ENCODE data around the gene ALPG. TPM values are rescaled to one million over a fixed set of nuclear protein-coding genes. Genes with fewer than 3 reads are reported as not detected.
"Not testable (repeated sequence)": the region's sequence is repeated elsewhere in the genome, so short reads cannot be mapped to it uniquely, and the experiment has no call there.

ALPG gene
- total RNA-seq, 1 donor from 2014 or later, result not detected

DNA sequence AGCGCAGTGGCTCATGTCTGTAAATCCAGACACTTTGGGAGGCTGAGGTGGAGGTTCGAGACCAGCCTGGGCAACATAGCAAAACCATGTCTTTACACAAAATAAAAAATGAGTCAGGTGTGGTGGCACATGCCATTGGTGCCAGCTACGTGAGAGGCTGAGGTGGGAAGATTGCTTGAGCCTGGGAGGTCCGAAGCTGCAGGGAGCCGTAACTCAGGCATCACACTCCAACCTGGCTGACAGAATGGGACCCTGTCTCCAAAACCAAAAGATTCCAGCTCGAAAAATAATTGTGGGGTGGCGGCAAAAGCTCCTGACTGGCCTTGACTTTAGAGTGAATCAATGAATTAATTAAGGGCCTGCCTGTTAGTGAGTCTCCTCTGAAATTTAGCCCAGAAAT, 29.3 kb upstream of the ALPG start:
- H3K36me3 ChIP-seq, result no peaks in the 10 kb centered on the region
- no peak overlapping the region for H3K27ac ChIP-seq
- H3K4me3 ChIP-seq, result no peak overlapping the region
- intact Hi-C loops (cut with DNase I), result no loop called here
- peaks cover 5% of the 10 kb centered on the region for H3K27me3 ChIP-seq
- no peaks in the 10 kb centered on the region for H3K4me1 ChIP-seq
- TF ChIP-seq, protein P1, sequence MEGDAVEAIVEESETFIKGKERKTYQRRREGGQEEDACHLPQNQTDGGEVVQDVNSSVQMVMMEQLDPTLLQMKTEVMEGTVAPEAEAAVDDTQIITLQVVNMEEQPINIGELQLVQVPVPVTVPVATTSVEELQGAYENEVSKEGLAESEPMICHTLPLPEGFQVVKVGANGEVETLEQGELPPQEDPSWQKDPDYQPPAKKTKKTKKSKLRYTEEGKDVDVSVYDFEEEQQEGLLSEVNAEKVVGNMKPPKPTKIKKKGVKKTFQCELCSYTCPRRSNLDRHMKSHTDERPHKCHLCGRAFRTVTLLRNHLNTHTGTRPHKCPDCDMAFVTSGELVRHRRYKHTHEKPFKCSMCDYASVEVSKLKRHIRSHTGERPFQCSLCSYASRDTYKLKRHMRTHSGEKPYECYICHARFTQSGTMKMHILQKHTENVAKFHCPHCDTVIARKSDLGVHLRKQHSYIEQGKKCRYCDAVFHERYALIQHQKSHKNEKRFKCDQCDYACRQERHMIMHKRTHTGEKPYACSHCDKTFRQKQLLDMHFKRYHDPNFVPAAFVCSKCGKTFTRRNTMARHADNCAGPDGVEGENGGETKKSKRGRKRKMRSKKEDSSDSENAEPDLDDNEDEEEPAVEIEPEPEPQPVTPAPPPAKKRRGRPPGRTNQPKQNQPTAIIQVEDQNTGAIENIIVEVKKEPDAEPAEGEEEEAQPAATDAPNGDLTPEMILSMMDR (IDR thresholded peaks at IDR 0.05), result no peak
- no peak for DNase-seq (ENCODE audit: low spot score in 2 of 2)
- H3K9me3 ChIP-seq, result no peaks in the 10 kb centered on the region

DNA sequence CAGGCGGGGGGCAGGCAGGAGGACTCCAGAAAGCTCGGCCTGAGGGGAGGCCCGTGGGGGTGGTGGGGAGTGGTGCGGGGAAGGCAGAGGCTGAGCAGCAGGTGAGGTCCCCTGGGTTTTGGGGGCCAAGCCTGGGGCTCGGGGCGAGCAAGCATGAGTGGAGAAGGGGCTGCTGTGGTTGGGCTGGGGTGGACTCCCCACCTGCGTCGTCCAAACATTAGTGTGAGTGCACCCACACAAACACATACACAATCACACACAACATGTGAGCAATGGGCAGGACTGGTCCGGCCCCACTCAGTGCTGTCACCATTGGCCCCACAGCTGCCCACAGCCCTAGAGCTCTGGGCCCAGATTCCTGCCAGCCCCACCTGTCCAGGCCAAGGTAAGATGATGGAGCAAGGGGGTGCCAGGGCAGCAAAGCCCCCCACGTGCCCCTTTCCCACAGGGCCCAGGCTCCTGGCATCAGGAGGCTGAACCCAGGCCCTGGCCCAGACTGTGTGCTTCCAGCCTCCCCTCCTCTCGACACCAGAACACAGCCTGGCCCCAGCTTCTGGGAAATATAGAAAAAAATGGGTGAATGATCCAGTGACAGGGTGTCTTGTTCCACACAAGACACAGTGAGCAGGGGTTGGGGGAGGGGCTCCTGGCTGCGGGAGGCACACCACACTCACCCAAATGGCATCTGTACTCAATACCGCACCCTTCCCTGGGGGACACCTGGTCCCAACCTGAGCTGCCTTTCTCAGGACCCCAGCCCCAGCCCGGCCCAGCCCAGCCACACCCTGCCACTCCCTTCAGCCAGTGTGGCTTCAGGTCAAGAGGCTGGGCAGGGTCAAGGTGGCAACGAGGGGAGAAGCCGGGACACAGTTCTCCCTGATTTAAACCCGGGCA, 28.6 kb upstream of the ALPG start:
- Histone ChIP-seq H3K27ac (no peak overlapping the region), H3K9me3 (no peaks in the 10 kb centered on the region), H3K4me1 (no peaks in the 10 kb centered on the region), H3K4me3 (no peak overlapping the region), H3K27me3 (peaks cover 5% of the 10 kb centered on the region), H3K36me3 (no peaks in the 10 kb centered on the region)
- TF ChIP-seq, protein P1 (IDR thresholded peaks at IDR 0.05), result no peak
- DNase-seq (ENCODE audit: low spot score in 2 of 2), result no peak
- intact Hi-C loops (cut with DNase I), result no loop called here

GRCh38 chr2:232378735-232379151, 27.9 kb upstream of the ALPG start, which contains the start of gene ALPP:
ALPP (plus strand) TSS chr2:232378751; CDS start chr2:232378803, 52 bp downstream.
- H3K4me3 ChIP-seq; H3K27ac ChIP-seq; DNase-seq (ENCODE audit: low spot score in 2 of 2); H3K4me1 ChIP-seq; H3K36me3 ChIP-seq; H3K27me3 ChIP-seq; intact Hi-C loops (cut with DNase I); H3K9me3 ChIP-seq: not testable (repeated sequence)

DNA sequence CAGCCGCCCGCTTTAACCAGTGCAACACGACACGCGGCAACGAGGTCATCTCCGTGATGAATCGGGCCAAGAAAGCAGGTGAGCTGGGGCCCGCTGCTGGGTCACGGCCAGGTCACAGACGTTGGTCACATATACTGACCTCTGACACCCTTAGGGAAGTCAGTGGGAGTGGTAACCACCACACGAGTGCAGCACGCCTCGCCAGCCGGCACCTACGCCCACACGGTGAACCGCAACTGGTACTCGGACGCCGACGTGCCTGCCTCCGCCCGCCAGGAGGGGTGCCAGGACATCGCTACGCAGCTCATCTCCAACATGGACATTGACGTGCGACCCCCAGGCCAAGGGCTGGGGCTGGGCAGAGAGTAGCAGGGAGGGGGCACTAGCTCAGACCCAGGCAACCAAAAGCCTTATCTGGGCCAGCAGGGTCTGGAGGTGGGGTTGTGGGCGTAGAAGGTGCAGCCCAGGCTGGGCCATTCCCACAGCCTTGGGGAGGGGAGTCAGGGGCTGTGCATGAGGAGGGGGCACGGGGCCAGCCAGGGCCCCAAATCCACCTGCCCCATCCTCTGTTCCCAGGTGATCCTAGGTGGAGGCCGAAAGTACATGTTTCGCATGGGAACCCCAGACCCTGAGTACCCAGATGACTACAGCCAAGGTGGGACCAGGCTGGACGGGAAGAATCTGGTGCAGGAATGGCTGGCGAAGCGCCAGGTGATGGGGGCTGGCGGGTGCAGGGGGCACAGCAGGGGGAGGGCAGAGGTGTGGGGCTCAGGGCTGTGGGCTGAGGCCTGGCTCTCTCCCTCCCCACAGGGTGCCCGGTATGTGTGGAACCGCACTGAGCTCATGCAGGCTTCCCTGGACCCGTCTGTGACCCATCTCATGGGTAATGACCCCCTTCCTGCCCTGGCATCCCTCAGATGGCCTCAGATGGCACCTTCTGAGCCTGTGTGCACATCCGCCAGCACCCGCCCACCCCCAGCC, 26.7 kb upstream of the ALPG start:
- not testable (repeated sequence) for DNase-seq (ENCODE audit: low spot score in 2 of 2)

DNA sequence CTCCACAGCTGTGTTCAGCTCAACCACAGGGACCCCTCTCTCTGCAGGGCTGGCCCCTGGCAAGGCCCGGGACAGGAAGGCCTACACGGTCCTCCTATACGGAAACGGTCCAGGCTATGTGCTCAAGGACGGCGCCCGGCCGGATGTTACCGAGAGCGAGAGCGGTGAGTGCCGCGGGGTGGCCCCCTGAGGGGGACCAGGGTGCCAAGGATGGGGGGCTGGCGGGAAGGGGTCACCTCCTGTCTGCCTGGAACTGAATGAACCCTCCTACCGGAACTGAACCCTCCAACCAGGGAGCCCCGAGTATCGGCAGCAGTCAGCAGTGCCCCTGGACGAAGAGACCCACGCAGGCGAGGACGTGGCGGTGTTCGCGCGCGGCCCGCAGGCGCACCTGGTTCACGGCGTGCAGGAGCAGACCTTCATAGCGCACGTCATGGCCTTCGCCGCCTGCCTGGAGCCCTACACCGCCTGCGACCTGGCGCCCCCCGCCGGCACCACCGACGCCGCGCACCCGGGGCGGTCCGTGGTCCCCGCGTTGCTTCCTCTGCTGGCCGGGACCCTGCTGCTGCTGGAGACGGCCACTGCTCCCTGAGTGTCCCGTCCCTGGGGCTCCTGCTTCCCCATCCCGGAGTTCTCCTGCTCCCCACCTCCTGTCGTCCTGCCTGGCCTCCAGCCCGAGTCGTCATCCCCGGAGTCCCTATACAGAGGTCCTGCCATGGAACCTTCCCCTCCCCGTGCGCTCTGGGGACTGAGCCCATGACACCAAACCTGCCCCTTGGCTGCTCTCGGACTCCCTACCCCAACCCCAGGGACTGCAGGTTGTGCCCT, 25.2 kb upstream of the ALPG start:
- H3K27me3 ChIP-seq; H3K4me1 ChIP-seq; DNase-seq (ENCODE audit: low spot score in 2 of 2): not testable (repeated sequence)

More for the DNA sequence above, 26.7 kb upstream of the ALPG start:
- H3K4me1 ChIP-seq; H3K4me3 ChIP-seq; H3K27ac ChIP-seq; intact Hi-C loops (cut with DNase I); H3K36me3 ChIP-seq; H3K27me3 ChIP-seq; H3K9me3 ChIP-seq: not testable (repeated sequence)

DNA sequence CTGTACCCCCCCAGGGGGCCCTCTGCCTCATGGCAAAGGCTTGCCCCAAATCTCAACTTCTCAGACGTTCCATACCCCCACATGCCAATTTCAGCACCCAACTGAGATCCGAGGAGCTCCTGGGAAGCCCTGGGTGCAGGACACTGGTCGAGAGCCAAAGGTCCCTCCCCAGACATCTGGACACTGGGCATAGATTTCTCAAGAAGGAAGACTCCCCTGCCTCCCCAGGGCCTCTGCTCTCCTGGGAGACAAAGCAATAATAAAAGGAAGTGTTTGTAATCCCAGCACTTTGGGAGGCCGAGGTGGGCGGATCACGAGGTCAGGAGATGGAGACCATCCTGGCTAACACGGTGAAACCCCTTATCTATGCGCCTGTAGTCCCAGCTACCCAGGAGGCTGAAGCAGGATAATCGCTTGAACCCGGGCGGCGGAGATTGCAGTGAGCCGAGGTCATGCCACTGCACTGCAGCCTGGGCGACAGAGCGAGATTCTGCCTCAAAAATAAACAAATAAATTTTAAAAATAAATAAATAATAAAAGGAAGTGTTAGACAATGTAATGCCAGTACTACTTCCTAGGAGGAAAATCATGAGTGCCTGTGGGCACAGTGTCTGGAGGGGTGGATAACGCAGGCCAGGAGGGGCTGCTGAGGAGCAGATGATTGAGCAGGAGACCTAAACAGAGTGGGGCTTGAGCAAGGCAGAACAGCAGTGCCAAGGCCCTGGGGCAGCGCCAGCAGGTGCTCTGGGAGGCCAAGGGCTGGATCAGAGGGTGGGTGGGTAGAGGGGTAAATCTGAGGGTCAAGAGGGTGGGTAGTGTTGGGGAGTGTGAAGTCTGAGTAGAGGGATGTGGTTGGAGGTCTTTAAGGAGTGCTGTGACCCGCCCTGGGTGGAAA, 24.1 kb upstream of the ALPG start:
- H3K27me3 ChIP-seq, result peaks cover 5% of the 10 kb centered on the region

More for the DNA sequence above, 25.2 kb upstream of the ALPG start:
- H3K36me3 ChIP-seq; H3K4me3 ChIP-seq; intact Hi-C loops (cut with DNase I); H3K27ac ChIP-seq; H3K9me3 ChIP-seq: not testable (repeated sequence)

More for the DNA sequence above, 24.1 kb upstream of the ALPG start:
- Histone ChIP-seq H3K36me3 (no peaks in the 10 kb centered on the region), H3K4me3 (no peak overlapping the region), H3K4me1 (no peaks in the 10 kb centered on the region), H3K9me3 (no peaks in the 10 kb centered on the region), H3K27ac (no peak overlapping the region)
- intact Hi-C loops (cut with DNase I), result no loop called here
- DNase-seq (ENCODE audit: low spot score in 2 of 2), result no peak
- TF ChIP-seq, protein P1 (IDR thresholded peaks at IDR 0.05), result no peak

Data from ascending aorta (tissue), 2 donors.